Endothelial cell of umbilical vein (primary cell): ENCODE measurements around the gene SLC16A8.

Experiments
- EZH2 ChIP-seq: IDR thresholded peaks from 2 replicates; pipeline ENCODE4 v1.6.1; 2012; ENCODE audit warnings: borderline replicate concordance, low read depth, mild to moderate bottlenecking, moderate library complexity, low read length, inconsistent platforms; ENCODE audit not compliant: severe bottlenecking
- MAX ChIP-seq: IDR thresholded peaks from 2 replicates; pipeline ENCODE4 v1.6.1; 2011; ENCODE audit not compliant: insufficient read depth, insufficient read length
- MYC ChIP-seq: IDR thresholded peaks from one replicate; pipeline ENCODE4 v1.6.1; 2011; ENCODE audit warnings: mild to moderate bottlenecking, low read depth, low read length
- POLR2A ChIP-seq: IDR thresholded peaks from 2 replicates; pipeline ENCODE4 v1.6.1; 2012; ENCODE audit warnings: low read depth, mild to moderate bottlenecking, control low read depth, low read length
- POLR2AphosphoS5 ChIP-seq: IDR thresholded peaks from 2 replicates; pipeline ENCODE4 v1.6.1; 2012; ENCODE audit warnings: low read depth, mild to moderate bottlenecking, control low read depth, low read length, moderate library complexity; ENCODE audit not compliant: insufficient read depth
- TF ChIP-seq, protein P1 (sequence below), 2 donors: IDR thresholded peaks; 1 replicate in 1 of 2; 2 replicates in 1 of 2; pipeline ENCODE4 v1.5.1; 2011; ENCODE audit warnings: low read length in 2 of 2, mild to moderate bottlenecking in 2 of 2, moderate library complexity in 2 of 2, control low read depth in 1 of 2, inconsistent platforms in 1 of 2, low read depth in 1 of 2; ENCODE audit not compliant: insufficient read depth in 1 of 2; ENCODE audit errors: extremely low read depth in 1 of 2

GRCh38 chr22:38133331-38133730, 49.3 kb upstream of the SLC16A8 start:
- TF ChIP-seq, protein P1, sequence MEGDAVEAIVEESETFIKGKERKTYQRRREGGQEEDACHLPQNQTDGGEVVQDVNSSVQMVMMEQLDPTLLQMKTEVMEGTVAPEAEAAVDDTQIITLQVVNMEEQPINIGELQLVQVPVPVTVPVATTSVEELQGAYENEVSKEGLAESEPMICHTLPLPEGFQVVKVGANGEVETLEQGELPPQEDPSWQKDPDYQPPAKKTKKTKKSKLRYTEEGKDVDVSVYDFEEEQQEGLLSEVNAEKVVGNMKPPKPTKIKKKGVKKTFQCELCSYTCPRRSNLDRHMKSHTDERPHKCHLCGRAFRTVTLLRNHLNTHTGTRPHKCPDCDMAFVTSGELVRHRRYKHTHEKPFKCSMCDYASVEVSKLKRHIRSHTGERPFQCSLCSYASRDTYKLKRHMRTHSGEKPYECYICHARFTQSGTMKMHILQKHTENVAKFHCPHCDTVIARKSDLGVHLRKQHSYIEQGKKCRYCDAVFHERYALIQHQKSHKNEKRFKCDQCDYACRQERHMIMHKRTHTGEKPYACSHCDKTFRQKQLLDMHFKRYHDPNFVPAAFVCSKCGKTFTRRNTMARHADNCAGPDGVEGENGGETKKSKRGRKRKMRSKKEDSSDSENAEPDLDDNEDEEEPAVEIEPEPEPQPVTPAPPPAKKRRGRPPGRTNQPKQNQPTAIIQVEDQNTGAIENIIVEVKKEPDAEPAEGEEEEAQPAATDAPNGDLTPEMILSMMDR (IDR thresholded peaks at IDR 0.05; ENCODE audit: extremely low read depth in 1 of 2, insufficient read depth in 1 of 2, low read depth in 1 of 2, low read length in 2 of 2) = no peak
- TF ChIP-seq POLR2A (no peak), EZH2 (no peak), POLR2AphosphoS5 (no peak), MYC (no peak), MAX (no peak)
